B cell (primary cell): Measurements from ENCODE around the gene ANKRD31.

ENCODE experiments used
- CTCF ChIP-seq: fragments of 200-600 bp; IDR thresholded peaks from one replicate; pipeline ENCODE4 v1.8.0; 2022; ENCODE audit warnings: antibody characterized with exemption, mild to moderate bottlenecking
- EZH2 ChIP-seq: IDR thresholded peaks from 2 replicates; pipeline ENCODE4 v1.6.1; 2012; ENCODE audit warnings: borderline replicate concordance, low read depth, mild to moderate bottlenecking, moderate library complexity, low read length; ENCODE audit not compliant: insufficient read depth, poor library complexity, severe bottlenecking

GRCh38 chr5:75088648-75089047 is 148.0 kb downstream of the ANKRD31 start:
- TF ChIP-seq CTCF (no peak), EZH2 (no peak)
